IMR-90 (cell line): ENCODE data around the gene HOXC5. TPM values are rescaled to one million over a fixed set of nuclear protein-coding genes. Genes with fewer than 3 reads are reported as not detected.

ENCODE experiments used
- ATAC-seq: fragments of 200-7000 bp; cut with Tn5 transposase; 2 replicates; pipeline ENCODE4 v1.9.1; 2020; ENCODE audit warnings: low read depth, mild to moderate bottlenecking, moderate library complexity
- BruUV-seq: library from RNA; stranded (reverse); fragments of 400-500 nt; replicated peaks from 2 replicates; lab custom pipeline; 2021; lab: Mats Ljungman, UMichigan
- CTCF ChIA-PET: fragments of 300-600 bp; formaldehyde crosslinking; extraction: SDS; loops from one replicate; lab custom pipeline; 2021; ENCODE audit warnings: antibody characterized with exemption; lab: Yijun Ruan, JAX
- POLR2A ChIA-PET: fragments of 300-600 bp; sonication (Branson Sonifier 250); formaldehyde crosslinking; loops from one replicate; lab custom pipeline; 2022; ENCODE audit warnings: antibody characterized with exemption; ENCODE audit not compliant: unreplicated experiment; lab: Charles Lee
- DNase-seq: peaks from one replicate; pipeline ENCODE4 v3.0.0; 2013
- H2AFZ ChIP-seq: replicated peaks from 2 replicates; pipeline ENCODE3; 2013; ENCODE audit warnings: low read length, mild to moderate bottlenecking; ENCODE audit not compliant: poor library complexity
- H2AK5ac ChIP-seq: 2 replicates; pipeline ENCODE4 v1.6.1; 2013; ENCODE audit warnings: low read depth, low read length, inconsistent platforms
- H2AK9ac ChIP-seq: replicated peaks from 2 replicates; pipeline ENCODE3; 2013; ENCODE audit warnings: mild to moderate bottlenecking, low read depth, low read length, moderate library complexity; ENCODE audit not compliant: poor library complexity
- H2BK120ac ChIP-seq: 2 replicates; pipeline ENCODE4 v1.6.1; 2013; ENCODE audit warnings: low read depth, low read length, inconsistent platforms
- H2BK15ac ChIP-seq: 3 replicates; pipeline ENCODE4 v1.6.1; 2013; ENCODE audit warnings: low read depth, low read length, inconsistent platforms
- H2BK20ac ChIP-seq: 2 replicates; pipeline ENCODE4 v1.6.1; 2013; ENCODE audit warnings: low read depth, mild to moderate bottlenecking, inconsistent platforms, low read length, moderate library complexity
- H2BK5ac ChIP-seq: 2 replicates; pipeline ENCODE4 v1.6.1; 2013; ENCODE audit warnings: mild to moderate bottlenecking, low read depth, low read length, inconsistent platforms; ENCODE audit not compliant: poor library complexity, severe bottlenecking
- H3K14ac ChIP-seq: replicated peaks from 2 replicates; pipeline ENCODE4 v1.6.1; 2013; ENCODE audit warnings: low read depth, low read length, inconsistent platforms
- H3K18ac ChIP-seq: 2 replicates; pipeline ENCODE4 v1.6.1; 2013; ENCODE audit warnings: low read depth, low read length, control low read depth
- H3K23ac ChIP-seq: 2 replicates; pipeline ENCODE4 v1.6.1; 2013; ENCODE audit warnings: low read depth, low read length, inconsistent platforms
- H3K27ac ChIP-seq: 2 replicates; pipeline ENCODE4 v1.5.1; 2013; ENCODE audit warnings: mild to moderate bottlenecking, control low read depth, low read length; ENCODE audit not compliant: insufficient read depth
- H3K27me3 ChIP-seq: 2 replicates; pipeline ENCODE4 v1.6.1; 2013; ENCODE audit warnings: low read length; ENCODE audit not compliant: control insufficient read depth, insufficient read depth
- H3K36me3 ChIP-seq: 2 replicates; pipeline ENCODE4 v1.6.1; 2013; ENCODE audit warnings: low read length, mixed read lengths; ENCODE audit not compliant: control insufficient read depth, insufficient read depth
- H3K4ac ChIP-seq: 2 replicates; pipeline ENCODE4 v1.6.1; 2013; ENCODE audit warnings: low read depth, low read length, inconsistent platforms
- H3K4me1 ChIP-seq: 2 replicates; pipeline ENCODE4 v1.6.1; 2013; ENCODE audit warnings: low read length, mixed read lengths; ENCODE audit not compliant: control insufficient read depth, insufficient read depth
- H3K4me2 ChIP-seq: 2 replicates; pipeline ENCODE4 v1.6.1; 2013; ENCODE audit warnings: low read depth, mild to moderate bottlenecking, control low read depth, low read length, moderate library complexity
- H3K4me3 ChIP-seq: 2 replicates; pipeline ENCODE4 v1.5.1; 2013; ENCODE audit warnings: low read depth, mild to moderate bottlenecking, control low read depth, low read length, moderate library complexity; ENCODE audit not compliant: insufficient read depth
- H3K56ac ChIP-seq: 2 replicates; pipeline ENCODE4 v1.6.1; 2013; ENCODE audit warnings: low read length, inconsistent platforms; ENCODE audit not compliant: insufficient read depth; ENCODE audit errors: extremely low read depth
- H3K79me1 ChIP-seq, 2 experiments: 2 replicates each; pipeline ENCODE4 v1.6.1; 2013; ENCODE audit warnings: low read length in 2 of 2, inconsistent platforms in 1 of 2, low read depth in 1 of 2
- H3K9ac ChIP-seq: 2 replicates; pipeline ENCODE4 v1.6.1; 2013; ENCODE audit warnings: low read depth, low read length, control low read depth
- H3K9me1 ChIP-seq: 2 replicates; pipeline ENCODE4 v1.6.1; 2013; ENCODE audit warnings: low read length, inconsistent platforms; ENCODE audit not compliant: insufficient read depth
- H3K9me3 ChIP-seq: 2 replicates; pipeline ENCODE4 v1.6.1; 2013; ENCODE audit warnings: low read length; ENCODE audit not compliant: control insufficient read depth, insufficient read depth
- H4K20me1 ChIP-seq: 2 replicates; pipeline ENCODE4 v1.6.1; 2013; ENCODE audit warnings: low read length, inconsistent platforms; ENCODE audit not compliant: insufficient read depth
- H4K5ac ChIP-seq: 2 replicates; pipeline ENCODE4 v1.6.1; 2013; ENCODE audit warnings: mild to moderate bottlenecking, low read depth, low read length, control low read depth
- H4K8ac ChIP-seq, 2 experiments: 2 replicates each; pipeline ENCODE4 v1.6.1; 2013; ENCODE audit warnings: low read depth in 2 of 2, low read length in 2 of 2, control low read depth in 1 of 2, inconsistent platforms in 1 of 2
- H4K91ac ChIP-seq: 2 replicates; pipeline ENCODE4 v1.6.1; 2013; ENCODE audit warnings: low read depth, low read length, inconsistent platforms; ENCODE audit not compliant: insufficient read depth
- CHD1 ChIP-seq: IDR thresholded peaks from 2 replicates; pipeline ENCODE4 v1.6.1; 2012; ENCODE audit warnings: low read depth, low read length, improper control_type of control experiment
- MAFK ChIP-seq: IDR thresholded peaks from 2 replicates; pipeline ENCODE4 v1.6.1; 2012; ENCODE audit warnings: low read depth, low read length, improper control_type of control experiment
- MXI1 ChIP-seq: IDR thresholded peaks from 2 replicates; pipeline ENCODE4 v1.6.1; 2012; ENCODE audit warnings: low read depth, mild to moderate bottlenecking, low read length, moderate library complexity, borderline replicate concordance
- NFE2L2 ChIP-seq: fragments of 150-350 bp; IDR thresholded peaks from 2 replicates; pipeline ENCODE4 v1.6.1; 2016; ENCODE audit warnings: low read depth, mild to moderate bottlenecking, low read length
- RAD21 ChIP-seq: IDR thresholded peaks from 2 replicates; pipeline ENCODE4 v1.6.1; 2012; ENCODE audit warnings: low read length, improper control_type of control experiment
- RCOR1 ChIP-seq: IDR thresholded peaks from 2 replicates; pipeline ENCODE4 v1.6.1; 2012; ENCODE audit warnings: mild to moderate bottlenecking, low read length, improper control_type of control experiment; ENCODE audit not compliant: insufficient replicate concordance
- WGBS, 2 experiments: methylation state at CpG; one replicate each; pipeline versions ENCODE4 v1.1.5 to v1.1.7; 2013; ENCODE audit warnings: missing lambda C conversion rate in 2 of 2; ENCODE audit not compliant: insufficient read length in 1 of 2; ENCODE audit errors: extremely low coverage in 2 of 2; 5-methylcytosine and 5-hydroxymethylcytosine counted together
- dilution Hi-C: fragments of 300-500 bp; cut with HindIII; formaldehyde crosslinking; loops from one replicate; pipeline ENCODE4 v1.14.3; 2018; ENCODE audit warnings: low sequenced_read_pairs; ENCODE audit not compliant: unreplicated experiment
- in situ Hi-C: fragments of 300-500 bp; cut with MboI; formaldehyde crosslinking; loops from 3 replicates; pipeline ENCODE4 v1.14.3; 2019; ENCODE audit warnings: low sequenced_read_pairs, inconsistent platforms, mixed read lengths
- intact Hi-C: fragments of 100-400 bp; cut with micrococcal nuclease; formaldehyde crosslinking; loops from 2 replicates; pipeline ENCODE4 v1.10.0; 2022
- polyA plus RNA-seq, 3 experiments: library from polyadenylated mRNA; depleted of rRNA; stranded (reverse); fragments of >200 nt; gene quantifications; 2 replicates each; pipeline ENCODE4 v1.2.3, GENCODE V29; 2012; ENCODE audit warnings: low replicate concordance in 1 of 3
- total RNA-seq: library from RNA; depleted of rRNA; stranded (reverse); fragments of >200 nt; gene quantifications from 2 replicates; pipeline ENCODE4 v1.2.3, GENCODE V29; 2012
- TF ChIP-seq, protein P1 (sequence below): conservative IDR thresholded peaks from 2 replicates; pipeline ENCODE4 v1.5.1; 2012; ENCODE audit warnings: mild to moderate bottlenecking, low read depth, low read length, improper control_type of control experiment
- TF ChIP-seq, protein P2 (sequence below): fragments of 150-350 bp; IDR thresholded peaks from 2 replicates; pipeline ENCODE4 v1.6.1; 2017; ENCODE audit warnings: mild to moderate bottlenecking, antibody characterized with exemption, low read length, low read depth

Gene HOXC5
- total and polyA plus RNA-seq, 2 of the 4 experiments (the other 2 are of a cell fraction) = not detected

DNA sequence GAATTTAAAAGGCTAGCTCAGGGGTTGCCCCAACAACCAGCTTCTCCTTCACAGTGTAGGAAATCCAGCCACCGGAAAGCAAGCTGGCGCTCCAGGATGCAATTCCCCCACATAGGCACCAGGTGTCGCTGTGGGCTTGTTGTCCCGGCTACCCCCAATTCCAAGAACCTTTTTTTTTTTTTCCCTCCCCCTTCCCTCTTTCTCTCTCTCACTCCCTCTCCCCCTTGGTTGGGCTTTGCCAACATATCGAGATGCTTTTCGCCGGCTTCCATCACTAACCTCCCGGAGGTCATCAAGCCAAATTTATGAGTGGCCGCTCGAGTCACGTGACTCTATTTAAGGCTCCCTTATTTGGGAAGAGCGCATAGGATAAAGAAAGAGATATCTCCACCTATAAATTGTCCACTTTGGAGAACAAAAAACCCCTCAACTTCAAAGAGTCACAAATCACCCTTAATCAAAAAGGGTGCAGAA lies at the start of gene HOXC5 (continued):
- TF ChIP-seq CHD1 = no peak

DNA sequence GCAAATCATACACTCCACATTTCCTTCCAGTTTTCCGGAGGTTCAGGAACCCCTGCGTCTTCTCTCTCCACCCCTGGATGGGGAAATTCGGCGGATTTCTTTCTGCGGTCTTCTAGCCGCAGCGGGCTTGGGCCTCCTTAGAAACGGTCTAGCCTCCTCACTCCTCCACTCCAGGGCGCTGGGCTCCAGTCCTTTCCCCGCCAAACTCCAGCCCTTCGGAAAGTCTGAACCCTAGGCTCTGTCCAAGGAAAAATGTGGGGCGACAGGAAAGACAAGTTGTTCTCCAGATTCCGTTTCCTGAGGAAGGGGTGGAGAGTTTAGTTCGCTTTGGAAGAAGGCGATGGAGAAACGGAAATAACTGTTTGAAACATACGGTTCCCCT lies 49.3 kb upstream of the HOXC5 start:
- Histone ChIP-seq H2BK15ac (no peak overlapping the region), H3K14ac (no peak overlapping the region), H2BK120ac (no peak overlapping the region), H3K18ac (no peak overlapping the region), H3K4me1 (no peaks in the 10 kb centered on the region), H4K8ac (no peak overlapping the region), H2AK9ac (no peak overlapping the region), H3K56ac (no peak overlapping the region), H4K91ac (no peak overlapping the region), H3K4me3 (no peak overlapping the region), H3K4me2 (no peak overlapping the region), H3K36me3 (no peaks in the 10 kb centered on the region), H3K27ac (no peak overlapping the region), H4K20me1 (no peaks in the 10 kb centered on the region), H4K5ac (no peak overlapping the region), H3K9me3 (peaks cover 6% of the 10 kb centered on the region), H2AK5ac (no peak overlapping the region), H2BK20ac (no peak overlapping the region), H2AFZ (no peak overlapping the region), H3K4ac (no peak overlapping the region), H3K27me3 (peaks cover 95% of the 10 kb centered on the region), H2BK5ac (no peak overlapping the region), H3K23ac (no peak overlapping the region), H3K79me1 (no peaks in the 10 kb centered on the region), H3K9ac (no peak overlapping the region), H3K9me1 (no peaks in the 10 kb centered on the region)
- ChIA-PET POLR2A (no interaction called here), CTCF (no interaction called here)
- dilution Hi-C loops = no loop called here
- DNase-seq (no peak), ATAC-seq (no peak)
- TF ChIP-seq MAFK = no peak
- TF ChIP-seq RCOR1 = no peak
- no peak for TF ChIP-seq CHD1
- TF ChIP-seq, protein P1, sequence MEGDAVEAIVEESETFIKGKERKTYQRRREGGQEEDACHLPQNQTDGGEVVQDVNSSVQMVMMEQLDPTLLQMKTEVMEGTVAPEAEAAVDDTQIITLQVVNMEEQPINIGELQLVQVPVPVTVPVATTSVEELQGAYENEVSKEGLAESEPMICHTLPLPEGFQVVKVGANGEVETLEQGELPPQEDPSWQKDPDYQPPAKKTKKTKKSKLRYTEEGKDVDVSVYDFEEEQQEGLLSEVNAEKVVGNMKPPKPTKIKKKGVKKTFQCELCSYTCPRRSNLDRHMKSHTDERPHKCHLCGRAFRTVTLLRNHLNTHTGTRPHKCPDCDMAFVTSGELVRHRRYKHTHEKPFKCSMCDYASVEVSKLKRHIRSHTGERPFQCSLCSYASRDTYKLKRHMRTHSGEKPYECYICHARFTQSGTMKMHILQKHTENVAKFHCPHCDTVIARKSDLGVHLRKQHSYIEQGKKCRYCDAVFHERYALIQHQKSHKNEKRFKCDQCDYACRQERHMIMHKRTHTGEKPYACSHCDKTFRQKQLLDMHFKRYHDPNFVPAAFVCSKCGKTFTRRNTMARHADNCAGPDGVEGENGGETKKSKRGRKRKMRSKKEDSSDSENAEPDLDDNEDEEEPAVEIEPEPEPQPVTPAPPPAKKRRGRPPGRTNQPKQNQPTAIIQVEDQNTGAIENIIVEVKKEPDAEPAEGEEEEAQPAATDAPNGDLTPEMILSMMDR = no peak
- TF ChIP-seq, protein P2, sequence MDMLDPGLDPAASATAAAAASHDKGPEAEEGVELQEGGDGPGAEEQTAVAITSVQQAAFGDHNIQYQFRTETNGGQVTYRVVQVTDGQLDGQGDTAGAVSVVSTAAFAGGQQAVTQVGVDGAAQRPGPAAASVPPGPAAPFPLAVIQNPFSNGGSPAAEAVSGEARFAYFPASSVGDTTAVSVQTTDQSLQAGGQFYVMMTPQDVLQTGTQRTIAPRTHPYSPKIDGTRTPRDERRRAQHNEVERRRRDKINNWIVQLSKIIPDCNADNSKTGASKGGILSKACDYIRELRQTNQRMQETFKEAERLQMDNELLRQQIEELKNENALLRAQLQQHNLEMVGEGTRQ = no peak
- TF ChIP-seq MXI1 = no peak
- TF ChIP-seq NFE2L2 = no peak
- no peak for TF ChIP-seq RAD21
- in situ Hi-C loops = no loop called here
- intact Hi-C loops = no loop called here
- 0% methylated on average over 2 of the region's 17 CpGs; no CpG with 5 or more reads in 1 of the 2 experiments for WGBS, 2 experiments
- no TSS peak for BruUV-seq
